Astrocyte (in vitro differentiated cells and primary cell): ENCODE data around the gene SYNGR2. TPM values are rescaled to one million over a fixed set of nuclear protein-coding genes. Genes with fewer than 3 reads are reported as not detected.

ENCODE experiments used
- DNase-seq: peaks from one replicate; pipeline ENCODE4 v3.0.0-alpha.2; 2010; ENCODE audit warnings: low read depth
- FAIRE-seq: peaks from 2 replicates; lab custom pipeline; 2011; peaks lifted over from hg19 to GRCh38; lab: Jason Lieb, UNC
- H2AFZ ChIP-seq: 2 replicates; pipeline ENCODE4 v1.6.0; 2012; ENCODE audit warnings: low read depth, low read length, inconsistent platforms
- H3K27ac ChIP-seq: 2 replicates; pipeline ENCODE4 v1.5.1; 2011; ENCODE audit warnings: low read depth, low read length, inconsistent platforms
- H3K27me3 ChIP-seq: 2 replicates; pipeline ENCODE4 v1.6.0; 2011; ENCODE audit warnings: low read length, inconsistent platforms; ENCODE audit not compliant: insufficient read depth
- H3K36me3 ChIP-seq: 2 replicates; pipeline ENCODE4 v1.5.1; 2011; ENCODE audit warnings: low read length, inconsistent platforms; ENCODE audit not compliant: insufficient read depth
- H3K4me1 ChIP-seq: 2 replicates; pipeline ENCODE4 v1.5.1; 2011; ENCODE audit warnings: low read length, inconsistent platforms; ENCODE audit not compliant: insufficient read depth
- H3K4me2 ChIP-seq: 2 replicates; pipeline ENCODE4 v1.6.0; 2012; ENCODE audit warnings: low read length, inconsistent platforms
- H3K4me3 ChIP-seq: 2 replicates; pipeline ENCODE4 v1.5.1; 2011; ENCODE audit warnings: low read depth, mild to moderate bottlenecking, low read length, inconsistent platforms; ENCODE audit not compliant: insufficient read depth
- H3K79me2 ChIP-seq: 2 replicates; pipeline ENCODE4 v1.6.0; 2012; ENCODE audit warnings: mild to moderate bottlenecking, low read length, inconsistent platforms; ENCODE audit not compliant: insufficient read depth
- H3K9ac ChIP-seq: 2 replicates; pipeline ENCODE4 v1.6.0; 2012; ENCODE audit warnings: mild to moderate bottlenecking, low read length, inconsistent platforms
- H3K9me3 ChIP-seq: 2 replicates; pipeline ENCODE4 v1.5.1; 2012; ENCODE audit warnings: low read depth, mild to moderate bottlenecking, low read length, inconsistent platforms; ENCODE audit not compliant: insufficient read depth
- H4K20me1 ChIP-seq: 2 replicates; pipeline ENCODE4 v1.6.0; 2012; ENCODE audit warnings: low read length, inconsistent platforms; ENCODE audit not compliant: insufficient read depth
- H3K27ac Mint-ChIP-seq: one replicate; pipeline ENCODE4 v1.8.0; 2021; ENCODE audit warnings: mild to moderate bottlenecking, mixed read lengths; ENCODE audit not compliant: unreplicated experiment
- H3K27me3 Mint-ChIP-seq: one replicate; pipeline ENCODE4 v1.8.0; 2021; ENCODE audit warnings: low read depth, mixed read lengths; ENCODE audit not compliant: unreplicated experiment
- H3K36me3 Mint-ChIP-seq: one replicate; pipeline ENCODE4 v1.8.0; 2021; ENCODE audit warnings: low read depth, mixed read lengths; ENCODE audit not compliant: unreplicated experiment
- H3K4me1 Mint-ChIP-seq: one replicate; pipeline ENCODE4 v1.8.0; 2021; ENCODE audit warnings: low read depth, mixed read lengths; ENCODE audit not compliant: unreplicated experiment
- H3K4me3 Mint-ChIP-seq: one replicate; pipeline ENCODE4 v1.8.0; 2021; ENCODE audit warnings: mild to moderate bottlenecking, moderate library complexity, mixed read lengths; ENCODE audit not compliant: unreplicated experiment
- H3K9me3 Mint-ChIP-seq: one replicate; pipeline ENCODE4 v1.8.0; 2021; ENCODE audit warnings: mild to moderate bottlenecking, mixed read lengths; ENCODE audit not compliant: unreplicated experiment
- CTCF ChIP-seq: IDR thresholded peaks from 2 replicates; pipeline ENCODE4 v1.5.1; 2011; ENCODE audit warnings: low read depth, mild to moderate bottlenecking, inconsistent platforms, low read length, moderate library complexity; ENCODE audit not compliant: insufficient read depth
- EZH2 ChIP-seq: IDR thresholded peaks from 2 replicates; pipeline ENCODE4 v1.6.1; 2012; ENCODE audit warnings: mild to moderate bottlenecking, low read length, inconsistent platforms; ENCODE audit not compliant: insufficient read depth
- total RNA-seq: library from RNA; stranded (reverse); gene quantifications from 2 replicates; pipeline ENCODE4 v1.2.1, GENCODE V29; 2021

Gene SYNGR2
- total RNA-seq, 1 donor from 2014 or later, result 82.2 TPM

GRCh38 chr17:78140169-78141051 lies 28.0 kb upstream of the SYNGR2 start:
- H3K9me3 Mint-ChIP-seq, result no peaks in the 10 kb centered on the region
- DNase-seq, result peak; percentile 47
- no peak overlapping the region for H3K27ac Mint-ChIP-seq
- Histone ChIP-seq H3K9ac (no peak overlapping the region), H3K27me3 (no peaks in the 10 kb centered on the region), H3K79me2 (no peaks in the 10 kb centered on the region), H4K20me1 (no peaks in the 10 kb centered on the region), H3K4me2 (peak overlapping the region; percentile 64), H3K4me1 (peaks cover 10% of the 10 kb centered on the region), H2AFZ (peak overlapping the region; percentile 41), H3K9me3 (no peaks in the 10 kb centered on the region), H3K27ac (no peak overlapping the region), H3K36me3 (no peaks in the 10 kb centered on the region), H3K4me3 (no peak overlapping the region)
- FAIRE-seq, result no peak
- H3K4me1 Mint-ChIP-seq, result peaks cover 15% of the 10 kb centered on the region
- H3K4me3 Mint-ChIP-seq, result peak overlapping the region; percentile 60
- peaks cover 8% of the 10 kb centered on the region for H3K27me3 Mint-ChIP-seq
- TF ChIP-seq CTCF (no peak), EZH2 (no peak)
- no peaks in the 10 kb centered on the region for H3K36me3 Mint-ChIP-seq

GRCh38 chr17:78141437-78142118 lies 26.8 kb upstream of the SYNGR2 start:
- Histone ChIP-seq H3K9me3 (no peaks in the 10 kb centered on the region), H3K9ac (peak overlapping the region; percentile 3), H3K36me3 (no peaks in the 10 kb centered on the region), H3K79me2 (no peaks in the 10 kb centered on the region), H4K20me1 (no peaks in the 10 kb centered on the region), H2AFZ (no peak overlapping the region), H3K4me3 (no peak overlapping the region), H3K27me3 (no peaks in the 10 kb centered on the region), H3K4me2 (no peak overlapping the region), H3K4me1 (peaks cover 10% of the 10 kb centered on the region), H3K27ac (no peak overlapping the region)
- TF ChIP-seq CTCF (no peak), EZH2 (no peak)
- no peaks in the 10 kb centered on the region for H3K36me3 Mint-ChIP-seq
- H3K9me3 Mint-ChIP-seq, result no peaks in the 10 kb centered on the region
- no peak overlapping the region for H3K4me3 Mint-ChIP-seq
- no peak overlapping the region for H3K27ac Mint-ChIP-seq
- peaks cover 15% of the 10 kb centered on the region for H3K4me1 Mint-ChIP-seq
- peaks cover 2% of the 10 kb centered on the region for H3K27me3 Mint-ChIP-seq
- no peak for DNase-seq
- FAIRE-seq, result no peak
